GM06990 (cell line): Measurements from ENCODE around the gene UNK.
"Not testable (repeated sequence)": the region's sequence is repeated elsewhere in the genome, so short reads cannot be mapped to it uniquely, and the experiment has no call there.

ENCODE experiments used
- DNase-seq: peaks from one replicate; pipeline ENCODE4 v3.0.0-alpha.2; 2011; ENCODE audit not compliant: insufficient read length; ENCODE audit errors: extremely low read depth
- H3K27me3 ChIP-seq: replicated peaks from 2 replicates; pipeline ENCODE4 v1.6.0; 2011; ENCODE audit warnings: low read length; ENCODE audit not compliant: control insufficient read depth, insufficient read depth
- H3K36me3 ChIP-seq: 2 replicates; pipeline ENCODE4 v1.5.1; 2011; ENCODE audit warnings: low read length; ENCODE audit not compliant: control insufficient read depth, insufficient read depth
- H3K4me3 ChIP-seq: replicated peaks from 2 replicates; pipeline ENCODE4 v1.5.1; 2011; ENCODE audit warnings: low read depth, mild to moderate bottlenecking, control low read depth, low read length
- CTCF ChIP-seq: IDR thresholded peaks from 2 replicates; pipeline ENCODE4 v1.5.1; 2011; ENCODE audit warnings: low read length, control low read depth, mild to moderate bottlenecking, inconsistent platforms; ENCODE audit not compliant: insufficient read depth, poor library complexity, severe bottlenecking

Gene UNK

GRCh38 chr17:75864448-75864871 lies 79.9 kb downstream of the UNK start:
- Histone ChIP-seq H3K36me3 (no peaks in the 10 kb centered on the region), H3K4me3 (no peak overlapping the region), H3K27me3 (no peaks in the 10 kb centered on the region)
- peak; percentile 80 for DNase-seq
- TF ChIP-seq CTCF = no peak

GRCh38 chr17:75864887-75865286 lies 80.3 kb downstream of the UNK start:
- not testable (repeated sequence) for H3K4me3 ChIP-seq, H3K36me3 ChIP-seq, DNase-seq, H3K27me3 ChIP-seq

GRCh38 chr17:75865404-75866188 lies 81.0 kb downstream of the UNK start:
- H3K4me3 ChIP-seq, H3K27me3 ChIP-seq, H3K36me3 ChIP-seq, DNase-seq: not testable (repeated sequence)

DNA sequence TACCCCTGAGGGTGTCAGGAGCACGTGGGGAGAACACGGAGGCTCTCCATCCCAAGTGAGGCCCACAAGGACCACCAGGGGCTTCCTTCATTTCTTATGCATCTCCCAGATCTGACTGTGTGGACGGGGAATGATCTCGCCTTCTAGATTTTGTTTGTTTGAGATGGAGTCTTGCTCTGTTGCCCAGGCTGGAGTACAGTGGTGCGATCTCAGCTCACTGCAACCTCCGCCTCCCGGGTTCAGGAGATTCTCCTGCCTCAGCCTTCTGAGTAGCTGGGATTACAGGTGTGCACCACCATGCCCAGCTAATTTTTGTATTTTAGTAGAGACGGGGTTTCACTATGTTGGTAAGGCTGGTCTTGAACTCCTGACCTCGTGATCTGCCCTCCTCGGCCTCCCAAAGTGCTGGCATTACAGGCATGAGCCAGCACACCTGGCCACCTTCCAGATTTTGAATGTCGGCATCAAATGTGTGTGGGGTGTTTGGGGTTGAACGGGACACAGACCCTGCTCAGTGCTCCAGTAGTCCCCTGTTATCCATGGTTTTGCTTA lies 84.2 kb downstream of the UNK start:
- DNase-seq, H3K4me3 ChIP-seq, H3K36me3 ChIP-seq, H3K27me3 ChIP-seq: not testable (repeated sequence)

- Histone ChIP-seq H3K36me3 (no peaks in the 10 kb centered on the region), H3K4me3 (no peak overlapping the region), H3K27me3 (no peaks in the 10 kb centered on the region)
- no peak for DNase-seq
- TF ChIP-seq CTCF = no peak
These were observed 84.9 kb downstream of the UNK start for GRCh38 chr17:75869282-75870141.

DNA sequence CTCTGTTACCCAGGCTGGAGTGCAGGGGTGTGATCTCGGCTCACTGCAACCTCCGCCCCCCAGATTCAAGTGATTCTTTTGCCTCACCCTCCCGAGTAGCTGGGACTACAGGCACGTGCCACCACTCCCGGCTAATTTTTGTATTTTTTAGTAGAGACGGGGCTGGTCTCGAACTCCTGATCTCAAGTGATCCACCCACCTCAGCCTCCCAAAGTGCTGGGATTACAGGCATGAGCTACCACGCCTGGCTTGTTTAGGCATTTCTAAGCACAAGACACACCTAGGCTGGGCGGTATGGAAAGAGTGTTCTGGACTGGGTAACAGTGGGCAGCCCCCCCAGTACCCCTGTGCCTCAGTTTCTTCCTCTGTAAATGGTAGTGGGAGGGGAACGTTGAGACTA lies 85.6 kb downstream of the UNK start:
- H3K36me3 ChIP-seq, DNase-seq, H3K27me3 ChIP-seq, H3K4me3 ChIP-seq: not testable (repeated sequence)

DNA sequence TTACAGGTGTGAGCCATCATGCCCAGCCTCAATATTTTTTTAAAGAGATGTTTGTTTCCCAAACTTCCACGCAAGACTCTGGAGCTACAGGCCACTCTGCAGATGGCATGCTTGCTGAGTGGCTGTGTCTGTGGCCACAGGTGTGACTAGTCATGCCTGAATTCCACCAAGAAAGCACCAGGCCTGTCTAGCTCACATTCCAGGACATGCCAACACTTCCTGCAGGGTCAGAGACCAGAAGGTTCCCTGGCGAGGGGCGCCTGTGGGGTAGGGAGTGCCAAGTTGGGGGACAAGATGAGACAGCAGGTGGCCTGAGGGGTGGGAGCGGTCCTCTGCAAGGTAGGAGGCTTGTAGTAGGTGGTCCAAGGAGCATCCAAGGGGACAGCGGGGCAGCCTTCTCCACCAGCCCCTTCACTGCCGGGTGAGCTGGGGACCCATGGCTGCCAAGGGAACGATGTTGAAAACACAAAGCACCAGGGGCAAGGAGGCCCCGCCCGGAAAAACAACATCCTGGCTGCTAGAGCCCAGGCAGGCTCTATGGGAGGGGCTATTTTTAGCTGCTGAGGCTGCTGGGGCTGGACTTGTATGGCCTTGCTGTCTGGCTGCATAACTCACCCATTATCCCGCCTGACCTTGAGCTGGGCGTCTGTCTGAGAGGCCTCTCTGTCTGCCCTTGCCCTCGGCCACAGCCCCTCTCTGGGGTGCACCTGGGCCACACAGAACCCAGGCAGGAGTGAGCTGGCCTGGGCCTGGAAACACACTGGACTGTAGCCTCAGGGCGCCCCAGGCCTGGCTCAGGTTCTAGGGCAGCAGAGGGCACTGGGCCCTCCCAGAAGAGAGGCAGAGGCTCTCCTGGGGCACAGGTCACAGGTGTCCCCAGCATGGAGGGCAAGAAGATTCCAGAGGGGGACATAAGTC lies 88.1 kb downstream of the UNK start:
- Histone ChIP-seq H3K27me3 (no peaks in the 10 kb centered on the region), H3K36me3 (no peaks in the 10 kb centered on the region), H3K4me3 (no peak overlapping the region)
- DNase-seq = no peak
- no peak for TF ChIP-seq CTCF
